ENCODE results near the gene HSPA12B. TPM values are rescaled to one million over a fixed set of nuclear protein-coding genes. Genes with fewer than 3 reads are reported as not detected.

Gene HSPA12B
- total RNA-seq, 1 experiment from 2014 or later = 2.7 TPM

DNA sequence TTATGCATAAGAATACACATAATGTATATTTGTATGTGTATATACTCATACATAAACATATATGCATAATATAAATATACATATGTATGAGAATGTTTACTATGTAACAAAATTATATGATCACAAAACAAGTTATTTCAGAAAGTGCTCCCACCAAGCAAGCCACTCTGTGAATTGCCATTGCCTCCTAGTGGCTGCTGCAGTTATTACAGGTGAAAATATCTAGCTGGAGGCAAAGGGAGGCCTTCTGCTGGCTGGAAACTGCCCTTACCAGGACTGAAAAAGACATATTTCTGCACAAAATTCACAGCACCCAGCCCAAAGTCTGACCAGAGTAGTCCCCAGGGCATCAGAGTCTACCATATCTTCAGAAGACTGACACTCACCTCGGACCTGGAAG is 36.3 kb upstream of the HSPA12B start:
- no peak overlapping the region for H2AFZ ChIP-seq (ENCODE audit: low read length)
- no peaks in the 10 kb centered on the region for H3K4me1 ChIP-seq (ENCODE audit: insufficient read depth, low read length)
- H2AK5ac ChIP-seq (ENCODE audit: insufficient read length, low read length) = no peak overlapping the region
- H3K4me1 Mint-ChIP-seq = no peaks in the 10 kb centered on the region
- no peak overlapping the region for H2BK120ac ChIP-seq (ENCODE audit: low read depth, low read length, poor library complexity, severe bottlenecking)
- no peaks in the 10 kb centered on the region for H3K27me3 ChIP-seq (ENCODE audit: insufficient read depth, low read length)
- H3K27ac ChIP-seq (ENCODE audit: insufficient read length, low read depth, low read length) = no peak overlapping the region
- H3K4ac ChIP-seq (ENCODE audit: low read depth, low read length) = no peak overlapping the region
- no peaks in the 10 kb centered on the region; a peak in 1 of 7 replicates for H3K36me3 Mint-ChIP-seq (ENCODE audit: insufficient read depth in 1 of 3, low read depth in 3 of 3)
- DNase-seq = no peak
- H4K5ac ChIP-seq (ENCODE audit: insufficient read length, low read depth, low read length) = no peak overlapping the region
- no peak overlapping the region for H2BK20ac ChIP-seq (ENCODE audit: low read depth, low read length, poor library complexity, severe bottlenecking)
- no peak overlapping the region for H3K4me2 ChIP-seq (ENCODE audit: insufficient read depth, insufficient read length, low read length)
- H3K9ac ChIP-seq (ENCODE audit: extremely low read depth, insufficient read length, low read length) = no peak overlapping the region
- no peak overlapping the region for H3T11ph ChIP-seq (ENCODE audit: low read length)
- H3K27me3 Mint-ChIP-seq (ENCODE audit: low read depth) = no peaks in the 10 kb centered on the region
- no peak overlapping the region for H3K23ac ChIP-seq (ENCODE audit: insufficient read length, low read depth, low read length)
- H3K18ac ChIP-seq (ENCODE audit: insufficient read length, low read depth, low read length) = no peak overlapping the region
- no peak overlapping the region for H4K91ac ChIP-seq (ENCODE audit: insufficient read length, low read depth, low read length)
- H2BK5ac ChIP-seq (ENCODE audit: insufficient read length, low read length) = no peak overlapping the region
- no peak overlapping the region for H4K8ac ChIP-seq (replicated peaks; ENCODE audit: insufficient read length, low read depth, low read length)
- TF ChIP-seq, protein P1, sequence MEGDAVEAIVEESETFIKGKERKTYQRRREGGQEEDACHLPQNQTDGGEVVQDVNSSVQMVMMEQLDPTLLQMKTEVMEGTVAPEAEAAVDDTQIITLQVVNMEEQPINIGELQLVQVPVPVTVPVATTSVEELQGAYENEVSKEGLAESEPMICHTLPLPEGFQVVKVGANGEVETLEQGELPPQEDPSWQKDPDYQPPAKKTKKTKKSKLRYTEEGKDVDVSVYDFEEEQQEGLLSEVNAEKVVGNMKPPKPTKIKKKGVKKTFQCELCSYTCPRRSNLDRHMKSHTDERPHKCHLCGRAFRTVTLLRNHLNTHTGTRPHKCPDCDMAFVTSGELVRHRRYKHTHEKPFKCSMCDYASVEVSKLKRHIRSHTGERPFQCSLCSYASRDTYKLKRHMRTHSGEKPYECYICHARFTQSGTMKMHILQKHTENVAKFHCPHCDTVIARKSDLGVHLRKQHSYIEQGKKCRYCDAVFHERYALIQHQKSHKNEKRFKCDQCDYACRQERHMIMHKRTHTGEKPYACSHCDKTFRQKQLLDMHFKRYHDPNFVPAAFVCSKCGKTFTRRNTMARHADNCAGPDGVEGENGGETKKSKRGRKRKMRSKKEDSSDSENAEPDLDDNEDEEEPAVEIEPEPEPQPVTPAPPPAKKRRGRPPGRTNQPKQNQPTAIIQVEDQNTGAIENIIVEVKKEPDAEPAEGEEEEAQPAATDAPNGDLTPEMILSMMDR (conservative IDR thresholded peaks at IDR 0.05) = peak; percentile 68
- WGBS (ENCODE audit: extremely low coverage, insufficient read length, low lambda C conversion rate) = no CpG with 5 or more reads among the region's 1 CpG
- peak overlapping the region in 1 of 3 experiments; percentile 40; a peak in 1 of 7 replicates for H3K27ac Mint-ChIP-seq
- no peaks in the 10 kb centered on the region for H3K23me2 ChIP-seq (ENCODE audit: insufficient read length, low read depth, low read length, poor library complexity, severe bottlenecking)
- no peaks in the 10 kb centered on the region for H3K9me3 ChIP-seq (ENCODE audit: control insufficient read depth, low read depth, low read length)
- no peak overlapping the region for H2BK15ac ChIP-seq (ENCODE audit: low read depth, low read length)
- H2BK12ac ChIP-seq (ENCODE audit: insufficient read length, low read depth, low read length) = no peak overlapping the region
- H3K9me3 Mint-ChIP-seq = peaks cover 3% of the 10 kb centered on the region in 2 experiments; a peak in 3 of 5 replicates
- H3K56ac ChIP-seq (ENCODE audit: insufficient read length, low read depth, low read length) = no peak overlapping the region
- no peak overlapping the region for H3K4me3 Mint-ChIP-seq
- H3K14ac ChIP-seq (ENCODE audit: insufficient read depth, low read length) = no peak overlapping the region
- no peaks in the 10 kb centered on the region for H3K79me2 ChIP-seq (ENCODE audit: insufficient read depth, low read length)
- H4K20me1 ChIP-seq (ENCODE audit: control insufficient read depth, insufficient read depth, insufficient read length) = no peaks in the 10 kb centered on the region
- H3K79me1 ChIP-seq (ENCODE audit: insufficient read depth, low read depth, low read length, poor library complexity, severe bottlenecking) = no peaks in the 10 kb centered on the region

Data from H9 (cell line).